ENCODE results near the gene TEKT3. TPM values are rescaled to one million over a fixed set of nuclear protein-coding genes. Genes with fewer than 3 reads are reported as not detected.
A peak's percentile ranks its signal among the peaks of the same experiment; 100 is the strongest.

TEKT3 gene
- total RNA-seq, 1 donor = 0.36 TPM

GRCh38 chr17:15284537-15284936, 56.9 kb downstream of the TEKT3 start:
- H4K20me1 ChIP-seq (ENCODE audit: insufficient read depth, low read length) = no peaks in the 10 kb centered on the region
- H3K36me3 ChIP-seq (ENCODE audit: insufficient read depth, low read length) = no peaks in the 10 kb centered on the region
- H3K4me2 ChIP-seq (ENCODE audit: insufficient read depth, low read length) = no peak overlapping the region
- H3K27ac ChIP-seq (ENCODE audit: low read depth, low read length) = no peak overlapping the region
- H3K9me3 ChIP-seq (ENCODE audit: low read depth, low read length) = no peaks in the 10 kb centered on the region
- no peak overlapping the region for H2AFZ ChIP-seq (ENCODE audit: low read length)
- H3K4me1 ChIP-seq (ENCODE audit: insufficient read depth, low read length) = peaks cover 15% of the 10 kb centered on the region
- DNase-seq (ENCODE audit: insufficient read length, low spot score, missing footprints) = no peak
- H3K4me3 ChIP-seq (ENCODE audit: insufficient read depth, low read length) = no peak overlapping the region
- H3K27me3 ChIP-seq (ENCODE audit: insufficient read depth, low read length) = no peaks in the 10 kb centered on the region
- no peaks in the 10 kb centered on the region for H3K79me2 ChIP-seq (ENCODE audit: insufficient read depth, low read length)
- TF ChIP-seq CTCF (IDR thresholded peaks at IDR 0.05; ENCODE audit: extremely low read depth, low read depth, low read length) = no peak

GRCh38 chr17:15284107-15284506, 57.3 kb downstream of the TEKT3 start:
- TF ChIP-seq CTCF (IDR thresholded peaks at IDR 0.05; ENCODE audit: extremely low read depth, low read depth, low read length) = no peak
- Histone ChIP-seq H3K9me3 (ENCODE audit: low read depth, low read length) (no peaks in the 10 kb centered on the region), H3K4me1 (ENCODE audit: insufficient read depth, low read length) (peaks cover 15% of the 10 kb centered on the region), H3K36me3 (ENCODE audit: insufficient read depth, low read length) (no peaks in the 10 kb centered on the region), H3K27ac (ENCODE audit: low read depth, low read length) (no peak overlapping the region), H4K20me1 (ENCODE audit: insufficient read depth, low read length) (no peaks in the 10 kb centered on the region), H3K4me2 (ENCODE audit: insufficient read depth, low read length) (no peak overlapping the region), H3K27me3 (ENCODE audit: insufficient read depth, low read length) (no peaks in the 10 kb centered on the region), H3K79me2 (ENCODE audit: insufficient read depth, low read length) (no peaks in the 10 kb centered on the region), H2AFZ (ENCODE audit: low read length) (no peak overlapping the region), H3K4me3 (ENCODE audit: insufficient read depth, low read length) (no peak overlapping the region)
- DNase-seq (ENCODE audit: insufficient read length, low spot score, missing footprints) = no peak

- no peak for TF ChIP-seq CTCF (IDR thresholded peaks at IDR 0.05; ENCODE audit: extremely low read depth, low read depth, low read length)
- no peaks in the 10 kb centered on the region for H3K79me2 ChIP-seq (ENCODE audit: insufficient read depth, low read length)
- no peak overlapping the region for H3K4me3 ChIP-seq (ENCODE audit: insufficient read depth, low read length)
- no peak overlapping the region for H3K27ac ChIP-seq (ENCODE audit: low read depth, low read length)
- H3K36me3 ChIP-seq (ENCODE audit: insufficient read depth, low read length) = no peaks in the 10 kb centered on the region
- H3K4me2 ChIP-seq (ENCODE audit: insufficient read depth, low read length) = no peak overlapping the region
- no peaks in the 10 kb centered on the region for H3K27me3 ChIP-seq (ENCODE audit: insufficient read depth, low read length)
- no peak for DNase-seq (ENCODE audit: insufficient read length, low spot score, missing footprints)
- H3K9me3 ChIP-seq (ENCODE audit: low read depth, low read length) = no peaks in the 10 kb centered on the region
- no peaks in the 10 kb centered on the region for H4K20me1 ChIP-seq (ENCODE audit: insufficient read depth, low read length)
- H2AFZ ChIP-seq (ENCODE audit: low read length) = no peak overlapping the region
- H3K4me1 ChIP-seq (ENCODE audit: insufficient read depth, low read length) = peaks cover 21% of the 10 kb centered on the region
Measured at GRCh38 chr17:15281909-15282308, 59.5 kb downstream of the TEKT3 start.

- DNase-seq (ENCODE audit: insufficient read length, low spot score, missing footprints) = no peak
- no peaks in the 10 kb centered on the region for H3K36me3 ChIP-seq (ENCODE audit: insufficient read depth, low read length)
- H4K20me1 ChIP-seq (ENCODE audit: insufficient read depth, low read length) = no peaks in the 10 kb centered on the region
- no peak for TF ChIP-seq CTCF (IDR thresholded peaks at IDR 0.05; ENCODE audit: extremely low read depth, low read depth, low read length)
- H2AFZ ChIP-seq (ENCODE audit: low read length) = peak overlapping the region; percentile 59
- peaks cover 25% of the 10 kb centered on the region for H3K4me1 ChIP-seq (ENCODE audit: insufficient read depth, low read length)
- H3K4me3 ChIP-seq (ENCODE audit: insufficient read depth, low read length) = peak overlapping the region; percentile 60
- peak overlapping the region; percentile 77 for H3K4me2 ChIP-seq (ENCODE audit: insufficient read depth, low read length)
- H3K79me2 ChIP-seq (ENCODE audit: insufficient read depth, low read length) = no peaks in the 10 kb centered on the region
- H3K9me3 ChIP-seq (ENCODE audit: low read depth, low read length) = no peaks in the 10 kb centered on the region
- H3K27me3 ChIP-seq (ENCODE audit: insufficient read depth, low read length) = no peaks in the 10 kb centered on the region
- peak overlapping the region; percentile 87 for H3K27ac ChIP-seq (ENCODE audit: low read depth, low read length)
Measured at GRCh38 chr17:15278924-15279477, 62.4 kb downstream of the TEKT3 start.

Data from osteoblast (primary cell).